ENCODE measurements around the gene EREG. TPM values are rescaled to one million over a fixed set of nuclear protein-coding genes. Genes with fewer than 3 reads are reported as not detected.

EREG gene
- total RNA-seq, 3 donors from 2014 or later = 0.80 to 7.6 (median 3.3) TPM

Other genes with a start within 250 kb of the EREG start
- 10 to 100 TPM; 20.5 to 48.1 (median 29.2) TPM for gene MTHFD2L, start 207.0 kb upstream of the EREG start, total RNA-seq
- gene EPGN, start 56.7 kb upstream of the EREG start, total RNA-seq = 1 to 10 TPM in 1 of 3 donors, under 1 TPM in 1, not detected in 1; 0.33 to 2.0 TPM
- 10 to 100 TPM in 2 of 3 donors, 1 to 10 TPM in 1; 3.4 to 89.1 (median 46.2) TPM for gene AREG, start 80.0 kb downstream of the EREG start, total RNA-seq